Fibroblast of pulmonary artery (primary cell): ENCODE data around the gene BOD1.

Experiments used
- DNase-seq: peaks from one replicate; pipeline ENCODE4 v3.0.0-alpha.2; 2010; ENCODE audit warnings: low read depth
- H3K4me3 ChIP-seq: replicated peaks from 2 replicates; pipeline ENCODE4 v1.5.1; 2011; ENCODE audit warnings: low read depth, mild to moderate bottlenecking, control low read depth, low read length, moderate library complexity
- CTCF ChIP-seq: IDR thresholded peaks from 2 replicates; pipeline ENCODE4 v1.5.1; 2011; ENCODE audit warnings: mild to moderate bottlenecking, control low read depth, low read length, inconsistent platforms; ENCODE audit errors: missing control alignments

The BOD1 gene

GRCh38 chr5:173640156-173640804, 23.8 kb upstream of the BOD1 start:
- TF ChIP-seq CTCF, result no peak
- no peak for DNase-seq
- no peak overlapping the region for H3K4me3 ChIP-seq

GRCh38 chr5:173638126-173639040, 21.9 kb upstream of the BOD1 start:
- DNase-seq, result no peak
- H3K4me3 ChIP-seq, result no peak overlapping the region
- no peak for TF ChIP-seq CTCF

GRCh38 chr5:173637340-173637739, 20.9 kb upstream of the BOD1 start:
- no peak for TF ChIP-seq CTCF
- H3K4me3 ChIP-seq, result no peak overlapping the region
- no peak for DNase-seq

- no peak for TF ChIP-seq CTCF
- no peak overlapping the region for H3K4me3 ChIP-seq
- DNase-seq, result no peak
These were observed 18.1 kb upstream of the BOD1 start for GRCh38 chr5:173634465-173634983.

GRCh38 chr5:173633304-173633703, 16.9 kb upstream of the BOD1 start:
- DNase-seq, result no peak
- H3K4me3 ChIP-seq, result no peak overlapping the region
- no peak for TF ChIP-seq CTCF

- TF ChIP-seq CTCF, result no peak
- H3K4me3 ChIP-seq, result no peak overlapping the region
- DNase-seq, result no peak
These were observed 15.0 kb upstream of the BOD1 start for GRCh38 chr5:173631478-173631877.
